SK-N-SH treated with all-trans-retinoic acid at 6 μM for 48 hours (cell line): ENCODE data around the gene SLC13A5.

Experiments
- ARNTL ChIP-seq: fragments of 450-650 bp; formaldehyde crosslinking; IDR thresholded peaks from 2 replicates; pipeline ENCODE4 v1.5.0; 2020; ENCODE audit warnings: low read depth, mild to moderate bottlenecking, moderate library complexity, borderline replicate concordance
- GLIS3 ChIP-seq: fragments of 250-450 bp; sonication (Bioruptor Pico); IDR thresholded peaks from 2 replicates; pipeline ENCODE4 v1.5.0; 2020; ENCODE audit warnings: mild to moderate bottlenecking, moderate library complexity
- ISL1 ChIP-seq: fragments of 250-450 bp; sonication (Bioruptor Pico); IDR thresholded peaks from 2 replicates; pipeline ENCODE4 v2.1.2; 2022; ENCODE audit warnings: mild to moderate bottlenecking, moderate library complexity
- OSR1 ChIP-seq: fragments of 250-450 bp; sonication (Bioruptor Pico); IDR thresholded peaks from 2 replicates; pipeline ENCODE4 v1.8.0; 2022; ENCODE audit warnings: moderate library complexity, mild to moderate bottlenecking, inconsistent platforms
- RARB ChIP-seq: fragments of 250-450 bp; sonication (Bioruptor Pico); IDR thresholded peaks from 2 replicates; pipeline ENCODE4 v1.8.0; 2021; ENCODE audit warnings: mild to moderate bottlenecking, moderate library complexity
- SNAI2 ChIP-seq: fragments of 250-450 bp; sonication (Bioruptor Pico); IDR thresholded peaks from 2 replicates; pipeline ENCODE4 v1.5.0; 2020; ENCODE audit warnings: mild to moderate bottlenecking, moderate library complexity
- TOX ChIP-seq: fragments of 250-450 bp; sonication (Bioruptor Pico); IDR thresholded peaks from 2 replicates; pipeline ENCODE4 v1.8.0; 2021; ENCODE audit warnings: mild to moderate bottlenecking, moderate library complexity, borderline replicate concordance
- TF ChIP-seq, protein P1 (sequence below): fragments of 250-450 bp; sonication (Bioruptor Pico); IDR thresholded peaks from 2 replicates; pipeline ENCODE4 v1.8.0; 2020; ENCODE audit warnings: mild to moderate bottlenecking, moderate library complexity, borderline replicate concordance
- TF ChIP-seq, protein P2 (sequence below): fragments of 250-450 bp; sonication (Bioruptor Pico); IDR thresholded peaks from 2 replicates; pipeline ENCODE4 v1.5.0; 2020; ENCODE audit warnings: mild to moderate bottlenecking, moderate library complexity
- TF ChIP-seq, protein P3 (sequence below): fragments of 250-450 bp; sonication (Bioruptor Pico); IDR thresholded peaks from 2 replicates; pipeline ENCODE4 v1.5.1; 2020; ENCODE audit warnings: low read depth, mild to moderate bottlenecking, moderate library complexity

DNA sequence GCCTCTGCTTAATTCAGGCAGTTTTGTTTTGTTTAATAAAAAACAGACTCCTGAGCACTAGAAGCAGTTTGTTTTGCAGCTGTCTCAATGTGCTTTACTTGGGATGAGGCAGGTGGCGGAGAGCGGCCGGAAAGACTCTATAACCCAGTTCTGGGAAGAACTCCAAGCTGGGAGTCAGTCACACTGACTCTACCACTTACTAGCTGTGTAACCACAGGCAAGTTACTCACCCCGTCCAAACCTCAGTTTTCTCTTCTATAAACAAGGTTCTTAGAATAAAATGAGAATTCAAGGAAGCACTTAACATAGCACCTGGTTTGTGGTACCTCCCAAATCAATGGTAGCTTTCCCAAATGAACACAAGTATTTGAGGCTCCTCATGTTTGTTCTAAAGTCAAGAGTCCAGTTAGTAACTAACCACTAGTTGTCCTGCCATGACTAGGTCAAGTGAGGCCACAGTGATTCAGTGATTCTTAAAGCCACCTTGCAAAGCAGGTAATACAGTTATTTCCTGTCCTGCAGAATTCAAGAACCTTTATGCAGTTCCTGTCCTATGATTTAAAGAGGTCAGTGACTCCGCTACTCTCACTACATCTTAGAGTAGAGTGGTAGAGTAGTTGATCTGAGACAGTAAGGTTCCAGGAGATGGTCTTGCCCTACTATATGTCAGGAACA is 69.6 kb downstream of the SLC13A5 start:
- TF ChIP-seq RARB (CRISPR knock-in tag) (no peak), SNAI2 (CRISPR knock-in tag) (no peak), TOX (CRISPR knock-in tag) (no peak), ISL1 (no peak), OSR1 (CRISPR knock-in tag) (no peak), GLIS3 (no peak), ARNTL (CRISPR knock-in tag) (no peak)
- TF ChIP-seq, protein P1, sequence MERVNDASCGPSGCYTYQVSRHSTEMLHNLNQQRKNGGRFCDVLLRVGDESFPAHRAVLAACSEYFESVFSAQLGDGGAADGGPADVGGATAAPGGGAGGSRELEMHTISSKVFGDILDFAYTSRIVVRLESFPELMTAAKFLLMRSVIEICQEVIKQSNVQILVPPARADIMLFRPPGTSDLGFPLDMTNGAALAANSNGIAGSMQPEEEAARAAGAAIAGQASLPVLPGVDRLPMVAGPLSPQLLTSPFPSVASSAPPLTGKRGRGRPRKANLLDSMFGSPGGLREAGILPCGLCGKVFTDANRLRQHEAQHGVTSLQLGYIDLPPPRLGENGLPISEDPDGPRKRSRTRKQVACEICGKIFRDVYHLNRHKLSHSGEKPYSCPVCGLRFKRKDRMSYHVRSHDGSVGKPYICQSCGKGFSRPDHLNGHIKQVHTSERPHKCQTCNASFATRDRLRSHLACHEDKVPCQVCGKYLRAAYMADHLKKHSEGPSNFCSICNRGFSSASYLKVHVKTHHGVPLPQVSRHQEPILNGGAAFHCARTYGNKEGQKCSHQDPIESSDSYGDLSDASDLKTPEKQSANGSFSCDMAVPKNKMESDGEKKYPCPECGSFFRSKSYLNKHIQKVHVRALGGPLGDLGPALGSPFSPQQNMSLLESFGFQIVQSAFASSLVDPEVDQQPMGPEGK (CRISPR knock-in tag): no peak
- TF ChIP-seq, protein P2, sequence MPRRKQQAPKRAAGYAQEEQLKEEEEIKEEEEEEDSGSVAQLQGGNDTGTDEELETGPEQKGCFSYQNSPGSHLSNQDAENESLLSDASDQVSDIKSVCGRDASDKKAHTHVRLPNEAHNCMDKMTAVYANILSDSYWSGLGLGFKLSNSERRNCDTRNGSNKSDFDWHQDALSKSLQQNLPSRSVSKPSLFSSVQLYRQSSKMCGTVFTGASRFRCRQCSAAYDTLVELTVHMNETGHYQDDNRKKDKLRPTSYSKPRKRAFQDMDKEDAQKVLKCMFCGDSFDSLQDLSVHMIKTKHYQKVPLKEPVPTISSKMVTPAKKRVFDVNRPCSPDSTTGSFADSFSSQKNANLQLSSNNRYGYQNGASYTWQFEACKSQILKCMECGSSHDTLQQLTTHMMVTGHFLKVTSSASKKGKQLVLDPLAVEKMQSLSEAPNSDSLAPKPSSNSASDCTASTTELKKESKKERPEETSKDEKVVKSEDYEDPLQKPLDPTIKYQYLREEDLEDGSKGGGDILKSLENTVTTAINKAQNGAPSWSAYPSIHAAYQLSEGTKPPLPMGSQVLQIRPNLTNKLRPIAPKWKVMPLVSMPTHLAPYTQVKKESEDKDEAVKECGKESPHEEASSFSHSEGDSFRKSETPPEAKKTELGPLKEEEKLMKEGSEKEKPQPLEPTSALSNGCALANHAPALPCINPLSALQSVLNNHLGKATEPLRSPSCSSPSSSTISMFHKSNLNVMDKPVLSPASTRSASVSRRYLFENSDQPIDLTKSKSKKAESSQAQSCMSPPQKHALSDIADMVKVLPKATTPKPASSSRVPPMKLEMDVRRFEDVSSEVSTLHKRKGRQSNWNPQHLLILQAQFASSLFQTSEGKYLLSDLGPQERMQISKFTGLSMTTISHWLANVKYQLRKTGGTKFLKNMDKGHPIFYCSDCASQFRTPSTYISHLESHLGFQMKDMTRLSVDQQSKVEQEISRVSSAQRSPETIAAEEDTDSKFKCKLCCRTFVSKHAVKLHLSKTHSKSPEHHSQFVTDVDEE: no peak
- TF ChIP-seq, protein P3, sequence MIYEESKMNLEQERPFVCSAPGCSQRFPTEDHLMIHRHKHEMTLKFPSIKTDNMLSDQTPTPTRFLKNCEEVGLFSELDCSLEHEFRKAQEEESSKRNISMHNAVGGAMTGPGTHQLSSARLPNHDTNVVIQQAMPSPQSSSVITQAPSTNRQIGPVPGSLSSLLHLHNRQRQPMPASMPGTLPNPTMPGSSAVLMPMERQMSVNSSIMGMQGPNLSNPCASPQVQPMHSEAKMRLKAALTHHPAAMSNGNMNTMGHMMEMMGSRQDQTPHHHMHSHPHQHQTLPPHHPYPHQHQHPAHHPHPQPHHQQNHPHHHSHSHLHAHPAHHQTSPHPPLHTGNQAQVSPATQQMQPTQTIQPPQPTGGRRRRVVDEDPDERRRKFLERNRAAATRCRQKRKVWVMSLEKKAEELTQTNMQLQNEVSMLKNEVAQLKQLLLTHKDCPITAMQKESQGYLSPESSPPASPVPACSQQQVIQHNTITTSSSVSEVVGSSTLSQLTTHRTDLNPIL (CRISPR knock-in tag): no peak
